K562 (cell line): ENCODE results near the gene MAP3K2.

Experiments
- DPF2 ChIP-seq: fragments of 450-650 bp; IDR thresholded peaks from 2 replicates; pipeline ENCODE4 v1.6.1; 2016
- ZBTB40 ChIP-seq, 2 experiments: fragments of 450-650 bp in 1 of 2; sonication (generic) in 1 of 2; formaldehyde crosslinking in 1 of 2; IDR thresholded peaks; 2 replicates each; pipeline versions ENCODE4 v1.7.1 to v1.9.0; 2016 to 2022; ENCODE audit warnings: inconsistent platforms in 1 of 2, mild to moderate bottlenecking in 1 of 2, missing genetic modification reagents in 1 of 2

- TF ChIP-seq ZBTB40 (IDR thresholded peaks at IDR 0.05), result no peak
- no peak for TF ChIP-seq ZBTB40 (CRISPR knock-in tag; IDR thresholded peaks at IDR 0.05)
- TF ChIP-seq DPF2, result no peak
Measured at GRCh38 chr2:127302168-127302567, 85.6 kb downstream of the MAP3K2 start.
